GM21447 (cell line): ENCODE results near the gene C10orf120.

Experiments
- ATAC-seq: cut with Tn5 transposase; IDR thresholded peaks from one replicate; pipeline ENCODE4 v1.9.1; 2021; ENCODE audit not compliant: unreplicated experiment

C10orf120 gene

DNA sequence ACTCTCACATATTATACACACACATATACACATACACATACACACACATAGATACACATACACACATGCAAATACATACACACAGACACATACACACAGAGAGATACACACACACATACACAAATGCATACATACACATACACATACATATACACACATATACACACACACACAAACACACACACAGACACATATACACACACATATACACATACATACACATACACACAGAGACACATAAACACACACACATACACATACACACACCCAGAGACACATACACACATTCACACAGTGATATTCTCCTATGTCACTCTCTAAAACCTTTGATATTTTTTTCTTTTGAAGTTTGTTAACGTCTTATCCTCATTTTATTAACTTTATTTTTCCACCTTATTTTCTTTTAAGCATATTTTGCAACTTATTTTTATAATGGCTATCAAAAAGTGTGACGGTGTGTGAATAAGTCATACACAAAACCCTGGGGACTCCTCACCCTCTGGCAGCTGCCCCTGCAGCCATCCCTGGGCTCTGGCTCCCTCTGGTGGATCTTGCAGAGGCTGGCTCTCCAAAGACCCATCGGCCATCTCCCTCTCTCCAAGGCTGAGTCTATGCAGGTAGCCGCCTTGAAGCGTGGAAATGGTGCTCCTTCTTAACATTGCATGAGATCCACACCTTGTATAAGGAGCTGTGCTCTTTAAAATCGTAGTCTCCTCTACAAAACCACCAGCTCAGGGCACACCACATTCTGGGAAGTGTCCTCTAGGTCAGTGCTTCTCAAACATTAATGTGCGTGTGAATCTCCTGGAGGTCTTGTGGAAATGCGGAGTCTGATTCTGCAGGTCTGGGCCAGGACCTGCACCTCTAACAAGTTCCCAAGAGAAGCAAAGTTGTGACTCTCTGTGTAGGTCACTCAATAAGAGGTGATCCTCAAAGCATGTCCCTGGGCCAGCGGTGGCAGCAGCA lies 4.1 kb upstream of the C10orf120 start:
- no peak for ATAC-seq

DNA sequence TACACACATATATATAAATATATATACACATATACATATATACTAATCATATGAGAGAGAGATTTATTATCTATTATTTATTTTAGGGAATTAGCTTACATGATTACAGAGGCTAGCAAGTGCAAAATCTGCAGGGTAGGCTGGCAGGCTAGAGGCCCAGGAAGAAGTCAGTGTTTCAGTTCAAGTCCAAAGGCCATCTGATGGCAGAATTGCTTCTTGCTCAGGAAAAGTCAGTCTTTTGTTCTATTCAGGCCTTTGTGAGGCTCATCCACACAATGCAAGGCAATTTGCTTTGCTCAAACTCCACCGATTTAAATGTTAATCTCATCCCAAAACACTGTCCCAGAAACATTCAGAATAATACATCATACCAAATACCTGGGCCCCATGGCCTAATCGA lies 2.6 kb upstream of the C10orf120 start:
- no peak for ATAC-seq

DNA sequence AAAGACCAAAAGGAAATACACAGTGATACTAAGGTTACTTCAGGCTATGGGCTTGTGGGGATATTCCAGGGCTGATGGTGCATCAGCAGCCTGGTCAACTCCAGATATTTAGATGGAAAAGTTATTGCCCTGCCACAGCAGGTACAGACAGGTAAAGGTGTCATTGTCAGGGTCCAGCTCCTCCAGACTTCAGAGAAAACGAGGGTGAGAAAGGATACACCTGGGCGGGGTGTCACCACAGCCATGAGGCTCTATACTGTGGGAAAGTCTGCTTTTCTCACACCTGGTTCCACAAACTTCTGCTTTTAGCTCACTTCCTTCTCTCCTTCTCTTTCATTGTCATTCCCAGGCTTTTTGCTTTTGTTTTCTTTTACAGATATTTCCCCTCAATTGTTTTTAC lies 2.0 kb upstream of the C10orf120 start:
- ATAC-seq = no peak

DNA sequence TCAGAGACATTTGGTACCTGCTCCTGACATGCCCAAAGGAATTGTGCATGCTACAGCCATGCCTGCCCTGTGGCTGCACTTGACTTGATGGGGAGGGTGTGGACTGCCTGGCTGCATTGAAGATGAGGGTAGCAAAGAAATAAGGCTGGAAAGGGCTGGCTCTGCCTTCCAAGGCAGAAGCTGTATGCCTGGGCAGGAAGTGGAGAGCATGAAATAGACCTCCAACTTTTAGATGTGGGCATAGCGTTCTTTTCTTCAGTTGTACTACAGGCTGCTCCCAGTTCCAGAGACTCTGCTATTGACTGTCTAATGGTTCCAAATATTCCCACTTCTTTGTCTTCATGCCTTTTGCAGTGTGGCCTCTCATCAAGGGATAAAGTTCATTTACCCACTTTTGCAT lies 3.0 kb downstream of the C10orf120 start:
- ATAC-seq = no peak

DNA sequence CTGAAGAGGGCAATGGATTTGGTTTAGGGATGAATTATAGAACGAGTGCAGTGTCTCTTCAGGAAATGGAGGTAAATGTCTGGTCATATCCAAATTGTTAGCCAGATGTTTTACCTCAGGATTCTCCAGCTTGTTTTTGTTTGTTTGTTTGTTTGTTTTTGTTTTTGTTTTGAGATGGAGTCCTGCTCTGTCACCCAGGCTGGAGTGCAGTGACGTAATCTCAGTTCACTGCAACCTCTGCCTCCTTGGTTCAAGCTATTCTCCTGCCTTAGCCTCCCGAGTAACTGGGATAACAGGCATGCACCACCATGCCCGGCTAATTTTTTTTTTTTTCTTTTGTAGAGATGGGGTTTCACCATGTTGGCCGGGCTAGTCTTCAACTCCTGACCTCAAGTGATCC lies 6.9 kb downstream of the C10orf120 start:
- ATAC-seq = no peak

DNA sequence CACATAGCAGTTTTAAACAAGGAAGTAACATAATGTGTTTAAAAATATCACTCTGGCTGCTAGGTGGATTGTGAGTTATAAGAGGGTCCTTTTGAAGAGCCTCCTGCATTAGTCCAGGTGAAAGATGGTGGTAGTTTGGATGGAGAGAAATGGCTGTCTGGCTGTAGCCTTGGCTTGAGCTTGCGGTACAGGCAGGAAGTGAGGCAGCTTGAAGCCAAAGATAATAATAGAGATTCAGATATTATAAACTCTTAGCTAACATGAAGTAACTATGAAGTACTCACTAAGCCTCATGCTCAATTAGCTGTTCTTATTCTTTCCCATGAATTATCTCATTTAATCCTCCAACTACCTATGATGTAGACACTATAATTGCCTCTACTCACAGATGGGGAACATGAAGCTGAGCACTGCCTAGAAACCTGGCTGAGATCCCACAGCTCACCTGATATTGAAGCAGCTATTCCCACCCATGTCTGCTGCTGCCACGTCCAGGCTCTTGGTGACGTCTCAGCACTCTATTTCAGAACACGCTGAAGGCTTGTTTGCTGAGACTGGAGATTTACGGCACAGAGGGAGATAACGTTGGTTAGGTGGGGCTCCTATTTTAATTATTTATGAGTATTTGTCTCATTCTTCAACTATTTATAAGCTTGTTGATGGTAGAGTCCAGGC lies 10.4 kb downstream of the C10orf120 start:
- ATAC-seq = no peak

DNA sequence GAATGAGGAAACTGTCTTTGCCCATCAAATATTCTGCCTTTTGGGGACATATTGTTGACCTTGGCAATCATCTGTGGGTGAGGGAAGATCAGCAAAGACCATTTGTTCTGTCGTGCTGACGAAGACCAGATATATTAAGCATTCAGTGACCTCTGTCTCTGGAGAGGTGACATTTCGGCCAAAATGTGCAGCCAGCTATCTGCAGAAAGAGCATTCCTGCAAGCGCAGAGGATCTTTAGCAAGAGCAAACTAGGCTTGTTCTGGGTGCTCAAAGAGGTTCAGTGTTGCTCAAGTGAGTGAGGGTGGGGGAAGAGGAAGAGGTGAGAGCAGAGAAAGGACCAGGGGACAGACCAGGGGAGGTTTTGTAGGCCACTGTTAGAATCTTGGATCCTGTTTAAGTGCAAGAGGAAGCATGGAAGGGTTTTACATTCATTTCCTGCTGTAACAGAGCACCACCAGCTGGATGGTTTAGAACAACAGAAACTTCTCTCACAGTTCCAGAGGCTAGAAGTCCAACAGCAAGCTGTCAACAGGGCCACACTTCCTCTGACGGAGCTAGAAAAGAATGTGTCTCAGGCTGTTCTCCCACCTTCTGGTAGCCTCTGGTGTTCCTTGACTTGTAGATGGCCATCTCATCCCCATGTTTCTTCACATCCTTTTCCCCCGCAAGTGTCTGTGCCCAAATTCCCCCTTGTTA lies 11.2 kb downstream of the C10orf120 start:
- no peak for ATAC-seq

DNA sequence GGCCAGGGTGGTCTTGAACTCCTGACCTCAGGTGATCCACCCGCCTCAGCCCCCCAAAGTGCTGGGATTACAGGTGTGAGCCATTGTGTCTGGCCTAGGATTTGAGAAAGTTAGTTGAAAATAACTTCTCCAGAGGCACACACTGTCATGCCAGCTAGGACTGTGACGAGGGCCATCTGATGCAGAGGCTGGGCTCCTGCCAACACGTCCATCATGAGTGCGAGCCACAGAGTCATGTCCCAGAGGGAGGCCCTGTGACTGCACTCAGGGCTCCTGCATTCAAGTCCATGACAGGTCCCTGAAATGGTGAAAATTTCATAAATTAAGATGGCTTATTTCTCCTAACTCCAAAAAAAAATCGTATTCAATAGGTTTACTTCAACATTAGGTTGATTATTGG lies 17.1 kb downstream of the C10orf120 start:
- ATAC-seq = no peak

DNA sequence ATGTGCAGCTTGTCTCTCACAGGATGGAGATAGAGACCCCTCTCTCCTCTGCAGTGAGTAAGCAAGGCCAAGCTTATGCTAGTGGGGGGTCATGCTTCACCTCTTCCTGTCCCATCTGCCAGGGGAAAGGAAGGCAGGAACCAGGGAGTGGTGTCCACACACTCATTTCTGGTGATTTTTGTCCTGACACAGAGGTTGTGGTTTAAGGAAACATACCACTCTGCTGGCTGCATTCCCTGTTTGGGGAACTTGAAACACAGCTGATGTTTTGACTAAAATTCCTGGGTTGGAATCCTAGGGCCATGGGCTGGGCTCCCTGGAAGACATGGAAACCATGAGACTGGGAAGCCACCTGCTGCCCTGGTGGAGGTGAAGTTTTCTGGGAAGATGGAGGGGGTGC lies 21.4 kb downstream of the C10orf120 start:
- ATAC-seq = no peak

DNA sequence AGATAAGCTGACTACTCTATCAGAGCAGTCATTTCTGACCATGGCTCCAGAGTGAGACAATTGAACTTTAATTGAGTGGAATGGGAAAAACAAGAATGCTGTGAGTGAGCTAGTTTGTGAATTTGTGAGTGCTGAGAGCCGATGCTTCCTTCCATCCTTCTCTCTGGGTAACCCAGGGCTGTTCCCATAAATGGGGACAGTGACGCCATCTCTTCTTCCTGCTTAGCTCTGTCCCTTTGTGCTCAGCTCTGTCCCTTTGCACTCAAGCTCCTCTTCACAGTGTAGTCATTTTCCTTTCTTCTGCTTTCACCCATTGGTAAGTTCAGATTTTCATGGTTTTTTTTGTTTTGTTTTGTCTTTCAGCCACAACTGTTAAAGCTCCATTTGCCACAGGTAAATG lies 24.4 kb downstream of the C10orf120 start:
- no peak for ATAC-seq

DNA sequence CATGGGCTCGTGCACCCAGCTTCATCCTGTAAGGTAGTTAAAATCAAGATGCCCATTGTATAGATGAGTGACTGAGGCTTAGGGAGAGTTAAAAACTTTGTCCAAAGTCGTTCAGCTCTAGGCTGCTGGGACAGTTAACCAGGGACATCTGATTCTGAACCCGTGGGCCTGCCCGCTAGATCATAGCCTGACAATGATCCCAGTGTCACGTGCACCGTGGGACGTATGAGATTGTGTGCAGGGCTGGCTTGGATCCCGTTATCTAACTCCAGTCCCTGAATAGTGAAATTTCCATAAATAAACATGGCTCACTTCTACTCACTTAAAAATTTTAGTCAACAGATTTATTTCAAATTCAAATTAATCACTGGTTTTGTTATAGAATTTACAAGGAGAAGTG lies 24.9 kb downstream of the C10orf120 start:
- no peak for ATAC-seq

DNA sequence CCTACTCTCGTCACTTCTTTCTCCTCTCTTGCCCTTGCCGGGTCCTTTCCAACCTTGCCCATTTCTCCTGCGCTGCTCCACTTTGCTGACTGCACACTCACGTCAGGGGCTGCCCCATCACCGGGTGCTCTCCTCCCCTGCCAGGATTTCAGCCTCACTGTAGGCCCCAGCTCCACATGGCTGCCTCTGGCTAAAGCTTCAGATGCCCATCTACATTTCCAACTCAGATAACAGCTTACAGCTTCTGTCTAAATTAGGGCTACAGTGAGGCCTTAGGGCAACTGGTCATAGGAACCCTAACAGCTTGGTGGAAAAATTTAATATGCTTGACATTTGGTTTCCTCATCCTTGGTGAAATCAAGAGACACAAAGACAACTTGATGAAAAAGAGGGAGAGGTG lies 25.9 kb downstream of the C10orf120 start:
- ATAC-seq = no peak

DNA sequence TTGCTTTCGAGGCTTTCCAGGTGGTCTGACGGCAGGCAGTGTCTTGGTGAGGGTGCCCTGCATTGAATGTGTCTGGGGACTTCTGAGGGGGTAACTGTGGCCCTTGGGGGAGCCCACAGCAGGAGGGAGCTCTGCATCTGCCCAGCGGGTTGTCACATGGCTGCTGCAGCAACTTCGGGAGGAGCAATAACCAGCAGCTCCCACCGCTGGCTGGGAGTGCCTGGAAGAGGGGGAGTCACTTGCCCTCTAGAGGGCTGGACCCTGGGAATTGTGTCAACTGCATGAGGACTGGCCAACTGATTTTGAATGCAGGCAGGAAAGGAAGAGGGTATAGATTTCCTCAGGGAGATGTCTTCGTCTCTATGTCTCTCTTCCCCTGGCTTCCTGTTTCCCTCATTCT lies 26.4 kb downstream of the C10orf120 start:
- ATAC-seq = no peak

DNA sequence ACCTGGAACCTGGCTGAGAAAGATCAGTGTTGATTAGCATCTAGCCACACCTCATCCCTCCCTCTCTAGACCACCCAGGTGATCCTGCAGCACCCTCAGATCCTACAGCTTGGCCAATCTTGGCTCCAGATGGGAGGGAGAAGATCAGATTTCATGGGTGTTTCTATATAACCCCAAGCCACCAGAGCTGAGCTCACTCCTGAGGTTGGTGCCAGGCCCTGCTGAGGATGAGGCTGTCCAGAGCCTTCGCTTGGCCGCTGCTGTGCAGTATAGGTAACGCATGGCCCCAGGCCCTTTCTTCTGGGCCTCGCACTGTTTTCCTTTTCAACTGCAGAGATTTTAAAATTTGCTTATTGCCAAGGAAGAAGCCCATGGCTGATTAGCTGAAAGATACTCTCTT lies 27.0 kb downstream of the C10orf120 start:
- no peak for ATAC-seq

DNA sequence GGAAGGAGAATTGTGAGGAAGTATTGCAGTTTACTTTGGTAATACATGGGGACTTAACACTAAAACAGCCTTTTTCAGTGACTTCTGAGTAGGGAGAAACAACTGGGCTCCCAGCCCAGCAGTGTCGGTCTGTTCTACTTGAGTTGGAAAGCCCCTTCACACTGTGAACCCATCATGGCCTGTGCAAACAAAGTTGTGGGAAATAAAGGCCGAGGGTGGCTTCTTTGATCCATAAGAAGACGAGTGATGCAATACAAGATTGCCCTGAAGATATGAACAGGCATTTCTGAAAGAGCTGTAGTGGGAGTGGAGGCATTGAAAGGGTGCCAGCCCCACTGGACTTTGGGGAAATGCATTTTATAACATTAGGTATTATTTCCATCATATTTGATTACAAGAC lies 28.3 kb downstream of the C10orf120 start:
- no peak for ATAC-seq

DNA sequence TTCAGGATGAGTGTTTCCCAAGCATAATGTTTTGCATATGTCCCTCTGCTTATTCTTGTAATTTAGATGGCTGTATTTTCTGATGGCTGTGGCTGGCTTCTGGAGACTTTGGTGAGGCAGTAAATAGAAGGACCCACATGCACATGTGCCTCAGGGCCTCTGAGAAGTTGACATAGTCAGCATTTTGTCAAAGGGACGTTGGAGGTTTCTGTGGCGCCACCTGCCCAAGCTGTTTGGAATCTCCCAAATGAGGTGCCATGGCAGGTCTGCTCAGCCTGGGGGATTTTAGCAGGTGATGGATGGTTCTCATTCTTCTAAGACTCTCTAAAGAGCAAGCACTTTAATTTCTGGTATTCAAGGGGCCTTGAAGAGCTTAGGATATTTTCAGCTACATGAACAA lies 29.8 kb downstream of the C10orf120 start:
- no peak for ATAC-seq

DNA sequence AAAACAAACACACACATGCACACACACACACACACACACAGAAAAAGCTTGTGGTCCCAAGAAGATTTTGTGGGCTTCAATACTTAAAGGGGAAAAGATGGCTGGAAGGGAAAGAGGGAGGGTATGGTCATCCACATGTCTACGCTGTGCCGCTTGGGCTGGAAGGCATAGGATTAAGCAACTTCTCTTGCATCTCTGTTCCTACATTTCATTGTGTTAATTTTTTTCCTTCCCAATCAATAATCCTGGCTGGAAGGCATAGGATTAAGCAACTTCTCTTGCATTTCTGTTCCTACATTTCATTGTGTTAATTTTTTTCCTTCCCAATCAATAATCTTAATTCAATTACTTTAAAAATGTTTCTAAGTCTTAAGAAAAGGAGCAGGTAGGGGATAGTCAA lies 30.6 kb downstream of the C10orf120 start:
- no peak for ATAC-seq

DNA sequence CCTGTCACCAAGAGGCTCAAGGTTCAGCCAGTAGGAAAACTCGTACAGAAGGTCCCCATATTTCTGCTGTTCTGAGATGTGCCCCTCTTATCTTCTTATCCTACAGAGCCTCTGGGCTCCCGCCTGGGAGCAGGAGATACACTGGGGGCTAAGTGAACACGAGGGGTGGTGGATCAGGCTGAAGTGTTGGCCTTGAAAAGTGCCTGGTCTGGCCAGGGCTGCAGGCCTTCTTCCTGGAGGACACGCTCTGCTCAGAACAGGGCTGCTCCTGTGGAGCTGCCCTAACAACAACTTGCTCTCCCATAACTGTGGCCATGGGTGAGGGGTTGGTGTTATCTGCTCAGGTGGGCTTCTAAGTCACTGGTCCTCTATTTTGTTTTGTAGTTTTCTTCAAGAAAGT lies 33.7 kb downstream of the C10orf120 start:
- no peak for ATAC-seq

DNA sequence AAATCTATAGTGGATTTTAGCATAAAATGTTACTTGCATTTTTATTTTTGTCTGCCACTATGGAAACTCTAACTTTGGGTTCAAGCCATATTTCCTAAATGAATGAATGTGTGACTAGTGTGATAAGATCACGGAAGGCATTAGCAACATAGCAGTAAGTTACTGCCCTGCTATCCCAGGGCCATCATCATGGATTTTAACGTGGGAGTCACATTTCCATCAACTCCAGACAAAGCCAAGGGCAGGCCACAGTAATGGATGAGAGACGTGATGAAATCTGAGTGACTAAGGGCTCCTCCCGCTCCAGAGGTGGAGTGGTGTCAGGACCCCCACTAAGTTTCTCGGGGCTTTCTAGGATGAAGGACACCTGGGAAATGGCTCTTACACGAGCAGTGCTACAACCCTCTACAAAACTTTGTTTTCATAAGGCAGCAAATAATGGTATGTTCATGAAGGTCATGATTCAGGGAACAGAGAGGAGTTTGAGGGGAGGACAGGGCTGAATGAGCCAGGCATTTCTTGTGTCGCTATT lies 34.3 kb downstream of the C10orf120 start:
- no peak for ATAC-seq

DNA sequence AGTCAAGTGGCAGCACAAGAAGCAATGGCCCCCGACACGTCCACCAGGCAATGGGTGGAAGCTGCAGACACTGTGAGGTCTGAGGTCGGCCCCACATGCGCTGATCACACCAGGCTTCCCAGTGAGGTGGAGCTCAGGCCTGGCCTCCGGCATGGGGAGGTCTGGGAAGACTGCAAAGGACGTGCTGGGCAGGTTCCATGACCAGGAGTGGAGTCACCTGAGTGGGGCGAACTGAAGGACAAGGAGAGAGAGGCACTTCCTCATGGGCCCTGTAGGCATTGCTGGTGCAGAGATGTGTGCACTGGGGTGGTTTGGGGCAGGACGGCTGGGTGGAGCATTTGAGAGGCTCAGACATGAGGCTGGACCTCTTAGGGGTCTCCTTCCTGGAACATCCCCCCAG lies 35.1 kb downstream of the C10orf120 start:
- ATAC-seq = no peak

DNA sequence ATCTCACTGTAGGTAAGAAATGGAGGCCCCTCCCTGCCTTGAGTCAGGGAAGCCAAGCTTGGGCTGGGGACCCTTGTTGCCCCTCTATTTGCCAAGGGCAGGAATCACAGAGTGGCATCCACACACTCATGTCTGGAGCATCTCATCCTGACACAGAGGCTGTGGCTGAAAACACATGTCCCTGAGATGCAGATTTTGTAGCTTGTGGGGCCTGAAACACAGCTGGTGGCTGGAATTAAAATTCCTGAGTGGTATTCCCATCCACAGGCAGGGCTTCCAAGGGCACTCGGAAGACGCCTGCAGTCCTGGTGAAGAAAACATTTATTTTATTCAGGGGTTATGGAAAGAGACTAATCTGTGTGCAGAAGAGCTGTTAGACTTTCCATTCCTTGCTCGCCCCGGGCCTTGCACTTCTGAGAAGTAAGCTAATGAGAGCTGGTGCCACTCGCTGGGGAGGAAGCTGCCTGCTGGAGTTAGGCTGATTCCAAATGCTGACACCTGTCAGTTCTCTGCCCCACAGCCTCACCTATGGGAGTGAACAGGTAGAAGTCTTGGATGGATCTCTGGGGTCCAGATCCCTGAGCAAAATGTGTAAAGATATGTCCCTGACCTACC lies 36.0 kb downstream of the C10orf120 start:
- ATAC-seq = no peak
